Activated CD4-positive, alpha-beta T cell treated with anti-CD3 and anti-CD28 coated beads for 24 hours (primary cell): ENCODE measurements around the gene NDUFA5.

ENCODE experiments used
- DNase-seq, 2 donors: peaks; one replicate each; pipeline ENCODE4 v3.0.0-alpha.2; 2020; ENCODE audit warnings: low read depth in 2 of 2

Gene NDUFA5

GRCh38 chr7:123557398-123558288, at the start of gene NDUFA5:
Gene NDUFA5, minus strand, starts transcription at chr7:123557818. Its CDS starts 23 bp downstream, at chr7:123557795.
- DNase-seq = peak; percentile 91 to 98

GRCh38 chr7:123604739-123605138, 47.1 kb upstream of the NDUFA5 start:
- no peak for DNase-seq

- no peak for DNase-seq
These were observed 45.0 kb upstream of the NDUFA5 start for GRCh38 chr7:123602648-123603047.

- no peak for DNase-seq
These were observed 43.9 kb upstream of the NDUFA5 start, which contains the start of gene ASB15 for GRCh38 chr7:123601530-123601929. Gene ASB15, plus strand, starts transcription at chr7:123601821. Its CDS starts 12,682 bp downstream, at chr7:123614503.

GRCh38 chr7:123600876-123601275, 43.3 kb upstream of the NDUFA5 start:
- no peak for DNase-seq

GRCh38 chr7:123599766-123600165, 42.1 kb upstream of the NDUFA5 start:
- DNase-seq = no peak

GRCh38 chr7:123598657-123599056, 41.0 kb upstream of the NDUFA5 start:
- no peak for DNase-seq

- no peak for DNase-seq
These were observed 37.2 kb upstream of the NDUFA5 start for GRCh38 chr7:123594813-123595241.

- DNase-seq = no peak
These were observed 30.8 kb upstream of the NDUFA5 start for GRCh38 chr7:123588376-123588775.

GRCh38 chr7:123583821-123584220, 26.2 kb upstream of the NDUFA5 start:
- DNase-seq = no peak

GRCh38 chr7:123581162-123581459, 23.5 kb upstream of the NDUFA5 start:
- DNase-seq = no peak

- no peak for DNase-seq
These were observed 23.0 kb upstream of the NDUFA5 start for GRCh38 chr7:123580406-123581161.

GRCh38 chr7:123579416-123579815, 21.8 kb upstream of the NDUFA5 start:
- no peak for DNase-seq

GRCh38 chr7:123573896-123574467, 16.4 kb upstream of the NDUFA5 start:
- no peak for DNase-seq

GRCh38 chr7:123573341-123573740, 15.7 kb upstream of the NDUFA5 start:
- no peak for DNase-seq

- DNase-seq = no peak
These were observed 14.1 kb upstream of the NDUFA5 start for GRCh38 chr7:123571684-123572083.

- no peak for DNase-seq
These were observed 13.6 kb upstream of the NDUFA5 start for GRCh38 chr7:123571187-123571586.

- no peak for DNase-seq
These were observed 13.0 kb upstream of the NDUFA5 start for GRCh38 chr7:123570390-123571182.

- no peak for DNase-seq
These were observed 11.9 kb upstream of the NDUFA5 start for GRCh38 chr7:123569352-123570010.

- no peak for DNase-seq
These were observed 4.5 kb upstream of the NDUFA5 start for GRCh38 chr7:123562121-123562520.

- DNase-seq = no peak
These were observed 764 bp upstream of the NDUFA5 start for GRCh38 chr7:123558289-123558874.
